ENCODE results near the gene PNLIPRP2.

- no peak for TF ChIP-seq HDGF (IDR thresholded peaks at IDR 0.05; ENCODE audit: borderline replicate concordance)
- no peak for TF ChIP-seq SP1 (IDR thresholded peaks at IDR 0.05)
- TF ChIP-seq NFRKB (IDR thresholded peaks at IDR 0.05), result no peak
- TF ChIP-seq SUZ12 (IDR thresholded peaks at IDR 0.05), result no peak
- TF ChIP-seq BHLHE40 (IDR thresholded peaks at IDR 0.05; ENCODE audit: borderline replicate concordance), result no peak
- TF ChIP-seq FOXM1 (IDR thresholded peaks at IDR 0.05; ENCODE audit: borderline replicate concordance), result no peak
- TF ChIP-seq FOXK2 (IDR thresholded peaks at IDR 0.05), result no peak
- TF ChIP-seq PKNOX1 (IDR thresholded peaks at IDR 0.05), result no peak
- TF ChIP-seq FOXA1 (IDR thresholded peaks at IDR 0.05), result no peak
- TF ChIP-seq TARDBP (IDR thresholded peaks at IDR 0.05), result no peak
- TF ChIP-seq LEF1 (IDR thresholded peaks at IDR 0.05; ENCODE audit: borderline replicate concordance), result no peak
- TF ChIP-seq ARNT (IDR thresholded peaks at IDR 0.05), result no peak
Measured at GRCh38 chr10:116594525-116595035, 26.2 kb upstream of the PNLIPRP2 start.
